K562 (cell line): Measurements from ENCODE around the gene RNF144A. TPM values are rescaled to one million over a fixed set of nuclear protein-coding genes. Genes with fewer than 3 reads are reported as not detected.

Source experiments
- CHD1 ChIP-seq: fragments of 200-600 bp; sonication (generic); IDR thresholded peaks from one replicate; pipeline ENCODE4 v1.6.1; 2012; ENCODE audit warnings: mild to moderate bottlenecking, moderate library complexity, low read length, inconsistent platforms
- CSDE1 ChIP-seq, 2 experiments: fragments of 450-650 bp; IDR thresholded peaks; 2 replicates each; pipeline ENCODE4 v1.6.1; 2016; ENCODE audit warnings: mild to moderate bottlenecking in 1 of 2
- CXXC5 ChIP-seq: fragments of 250-450 bp; sonication (Bioruptor Pico); IDR thresholded peaks from 2 replicates; pipeline ENCODE4 v1.8.0; 2022; ENCODE audit warnings: inconsistent platforms, mild to moderate bottlenecking, moderate library complexity
- DACH1 ChIP-seq: fragments of 450-650 bp; IDR thresholded peaks from 2 replicates; pipeline ENCODE4 v1.6.1; 2018; ENCODE audit not compliant: partially characterized antibody
- DMBX1 ChIP-seq: fragments of 250-450 bp; sonication (Bioruptor Pico); IDR thresholded peaks from 2 replicates; pipeline ENCODE4 v1.8.0; 2022; ENCODE audit warnings: inconsistent platforms, mild to moderate bottlenecking, moderate library complexity, borderline replicate concordance
- EGR1 ChIP-seq: fragments of 450-650 bp; conservative IDR thresholded peaks from 2 replicates; pipeline ENCODE4 v1.6.1; 2017; ENCODE audit warnings: mild to moderate bottlenecking
- KDM2B ChIP-seq: fragments of 250-450 bp; sonication (Bioruptor Pico); IDR thresholded peaks from 2 replicates; pipeline ENCODE4 v1.8.0; 2021; ENCODE audit warnings: mild to moderate bottlenecking, moderate library complexity
- KLF6 ChIP-seq: fragments of 250-450 bp; sonication (Bioruptor Pico); IDR thresholded peaks from 2 replicates; pipeline ENCODE4 v1.4.0; 2020; ENCODE audit warnings: mild to moderate bottlenecking, moderate library complexity, borderline replicate concordance
- NCOA4 ChIP-seq: fragments of 450-650 bp; IDR thresholded peaks from 2 replicates; pipeline ENCODE4 v1.6.1; 2018; ENCODE audit warnings: mild to moderate bottlenecking; ENCODE audit not compliant: partially characterized antibody
- NFRKB ChIP-seq: fragments of 450-650 bp; IDR thresholded peaks from 2 replicates; pipeline ENCODE4 v1.6.1; 2016; ENCODE audit warnings: low read depth
- PHB2 ChIP-seq: fragments of 450-650 bp; IDR thresholded peaks from 2 replicates; pipeline ENCODE4 v1.6.1; 2017; ENCODE audit warnings: low read depth
- ZNF184 ChIP-seq: sonication (generic); formaldehyde crosslinking; IDR thresholded peaks from 2 replicates; pipeline ENCODE4 v1.5.0; 2020; ENCODE audit warnings: missing genetic modification reagents
- ZNF3 ChIP-seq: fragments of 250-450 bp; sonication (Bioruptor Pico); IDR thresholded peaks from 2 replicates; pipeline ENCODE4 v1.5.0; 2021; ENCODE audit warnings: mild to moderate bottlenecking, moderate library complexity
- ZNF830 ChIP-seq: fragments of 250-450 bp; sonication (Bioruptor Pico); IDR thresholded peaks from 2 replicates; pipeline ENCODE4 v1.5.0; 2021; ENCODE audit warnings: mild to moderate bottlenecking
- polyA plus RNA-seq, 8 experiments: library from polyadenylated mRNA; depleted of rRNA in 4 of 8; stranded (reverse) in 5 of 8; unstranded in 3 of 8; fragments of >200 nt; fragmentation: Nextera tagmentation in 2 of 8; fragmentation: Illumina TruSeq in 1 of 8; extraction: Ambion mirVana in 2 of 8; extraction: Trizol in 1 of 8; gene quantifications; 2 replicates each; pipeline versions ENCODE4 v1.2.1 to v1.2.3, GENCODE V29; 2011 to 2014; ENCODE audit warnings: inconsistent platforms in 1 of 8, missing spikeins in 1 of 8
- total RNA-seq, 7 experiments: library from RNA; depleted of rRNA in 6 of 7; stranded (reverse); fragments of >200 nt in 6 of 7; fragmentation: Illumina TruSeq in 2 of 7; extraction: Trizol in 2 of 7; gene quantifications; 2 replicates each; pipeline versions ENCODE4 v1.2.1 to v1.2.3, GENCODE V29; 2011 to 2021; ENCODE audit warnings: low replicate concordance in 1 of 7
- TF ChIP-seq, protein P1 (sequence below): fragments of 250-450 bp; sonication (Bioruptor Pico); IDR thresholded peaks from 2 replicates; pipeline ENCODE4 v1.5.0; 2022; ENCODE audit warnings: mild to moderate bottlenecking
- TF ChIP-seq, protein P2 (sequence below): fragments of 450-650 bp; IDR thresholded peaks from 2 replicates; pipeline ENCODE4 v1.6.1; 2018; ENCODE audit warnings: mild to moderate bottlenecking, low read depth; ENCODE audit not compliant: partially characterized antibody
- TF ChIP-seq, protein P3 (sequence below): fragments of 450-650 bp; formaldehyde crosslinking; IDR thresholded peaks from 2 replicates; pipeline ENCODE4 v1.4.0; 2020; ENCODE audit warnings: mild to moderate bottlenecking, mixed read lengths
- TF ChIP-seq, protein P4 (sequence below): fragments of 450-650 bp; IDR thresholded peaks from 2 replicates; pipeline ENCODE4 v1.7.0; 2016; ENCODE audit warnings: borderline replicate concordance
- TF ChIP-seq, protein P5 (sequence below): fragments of 250-450 bp; sonication (Bioruptor Pico); IDR thresholded peaks from 2 replicates; pipeline ENCODE4 v1.4.0; 2020; ENCODE audit warnings: borderline replicate concordance

RNF144A gene
- total and polyA plus RNA-seq, 9 of the 15 experiments (the other 6 are each of a cell fraction or from before 2014, with no cell fraction given), result 0.96 to 11.3 (median 6.2) TPM

DNA sequence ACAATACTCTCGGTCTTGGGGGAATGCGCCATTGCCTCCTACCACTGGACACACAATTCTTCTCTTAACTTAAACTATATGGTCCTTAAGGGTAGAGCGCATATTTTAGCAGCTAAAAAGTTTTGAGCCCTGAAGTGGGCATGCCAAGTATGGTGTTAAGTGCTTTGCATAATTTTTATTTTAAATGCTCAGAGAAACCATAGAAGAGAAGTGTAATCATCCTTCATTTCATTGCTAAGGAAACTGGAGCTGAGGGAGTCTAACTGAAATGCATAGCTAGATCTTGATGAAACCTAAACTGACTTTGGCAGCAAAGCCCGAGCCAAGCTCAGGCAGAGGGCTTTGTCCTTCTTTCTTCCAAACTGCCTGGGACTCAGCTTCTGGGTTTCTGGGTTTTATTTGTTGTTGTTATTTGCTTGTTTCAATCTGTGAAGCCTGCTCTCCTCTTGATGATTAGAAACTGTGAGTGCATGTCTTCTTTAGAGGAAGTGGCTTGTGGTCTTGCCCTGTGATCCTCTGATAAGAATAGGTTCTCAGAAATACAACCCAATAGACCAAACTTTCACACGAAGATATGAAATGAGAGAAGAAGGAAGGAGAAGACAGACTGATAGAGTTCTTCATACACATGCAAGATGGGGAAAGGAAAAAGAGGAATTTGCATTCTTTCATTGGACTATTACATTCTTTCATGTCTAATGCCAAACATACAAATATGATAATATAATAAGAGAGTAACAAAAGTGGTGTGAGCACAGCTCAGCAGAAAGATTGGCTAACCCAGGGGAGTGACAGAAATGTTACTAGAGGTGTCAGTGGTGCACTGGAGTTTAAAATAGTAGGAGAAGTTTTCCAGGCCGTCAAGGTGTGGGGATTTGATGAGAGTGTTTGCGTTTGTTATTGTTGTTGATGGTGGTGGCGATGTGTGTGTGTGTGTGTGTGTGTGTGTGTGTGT is 7.5 kb upstream of the RNF144A start (continued):
- TF ChIP-seq, protein P1, sequence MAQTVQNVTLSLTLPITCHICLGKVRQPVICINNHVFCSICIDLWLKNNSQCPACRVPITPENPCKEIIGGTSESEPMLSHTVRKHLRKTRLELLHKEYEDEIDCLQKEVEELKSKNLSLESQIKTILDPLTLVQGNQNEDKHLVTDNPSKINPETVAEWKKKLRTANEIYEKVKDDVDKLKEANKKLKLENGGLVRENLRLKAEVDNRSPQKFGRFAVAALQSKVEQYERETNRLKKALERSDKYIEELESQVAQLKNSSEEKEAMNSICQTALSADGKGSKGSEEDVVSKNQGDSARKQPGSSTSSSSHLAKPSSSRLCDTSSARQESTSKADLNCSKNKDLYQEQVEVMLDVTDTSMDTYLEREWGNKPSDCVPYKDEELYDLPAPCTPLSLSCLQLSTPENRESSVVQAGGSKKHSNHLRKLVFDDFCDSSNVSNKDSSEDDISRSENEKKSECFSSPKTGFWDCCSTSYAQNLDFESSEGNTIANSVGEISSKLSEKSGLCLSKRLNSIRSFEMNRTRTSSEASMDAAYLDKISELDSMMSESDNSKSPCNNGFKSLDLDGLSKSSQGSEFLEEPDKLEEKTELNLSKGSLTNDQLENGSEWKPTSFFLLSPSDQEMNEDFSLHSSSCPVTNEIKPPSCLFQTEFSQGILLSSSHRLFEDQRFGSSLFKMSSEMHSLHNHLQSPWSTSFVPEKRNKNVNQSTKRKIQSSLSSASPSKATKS (CRISPR knock-in tag), result no peak
- TF ChIP-seq ZNF184 (CRISPR knock-in tag), result no peak
- TF ChIP-seq, protein P2, sequence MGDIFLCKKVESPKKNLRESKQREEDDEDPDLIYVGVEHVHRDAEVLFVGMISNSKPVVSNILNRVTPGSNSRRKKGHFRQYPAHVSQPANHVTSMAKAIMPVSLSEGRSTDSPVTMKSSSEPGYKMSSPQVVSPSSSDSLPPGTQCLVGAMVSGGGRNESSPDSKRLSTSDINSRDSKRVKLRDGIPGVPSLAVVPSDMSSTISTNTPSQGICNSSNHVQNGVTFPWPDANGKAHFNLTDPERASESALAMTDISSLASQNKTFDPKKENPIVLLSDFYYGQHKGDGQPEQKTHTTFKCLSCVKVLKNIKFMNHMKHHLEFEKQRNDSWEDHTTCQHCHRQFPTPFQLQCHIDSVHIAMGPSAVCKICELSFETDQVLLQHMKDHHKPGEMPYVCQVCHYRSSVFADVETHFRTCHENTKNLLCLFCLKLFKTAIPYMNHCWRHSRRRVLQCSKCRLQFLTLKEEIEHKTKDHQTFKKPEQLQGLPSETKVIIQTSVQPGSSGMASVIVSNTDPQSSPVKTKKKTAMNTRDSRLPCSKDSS, result no peak
- 0 out of 2 replicates have a peak, but pooled peaks have one; percentile 26 for TF ChIP-seq DMBX1 (CRISPR knock-in tag)
- peak; percentile 68; the same call in 1 of the 2 replicates for TF ChIP-seq PHB2
- no peak for TF ChIP-seq ZNF3 (CRISPR knock-in tag)
- TF ChIP-seq, protein P3, sequence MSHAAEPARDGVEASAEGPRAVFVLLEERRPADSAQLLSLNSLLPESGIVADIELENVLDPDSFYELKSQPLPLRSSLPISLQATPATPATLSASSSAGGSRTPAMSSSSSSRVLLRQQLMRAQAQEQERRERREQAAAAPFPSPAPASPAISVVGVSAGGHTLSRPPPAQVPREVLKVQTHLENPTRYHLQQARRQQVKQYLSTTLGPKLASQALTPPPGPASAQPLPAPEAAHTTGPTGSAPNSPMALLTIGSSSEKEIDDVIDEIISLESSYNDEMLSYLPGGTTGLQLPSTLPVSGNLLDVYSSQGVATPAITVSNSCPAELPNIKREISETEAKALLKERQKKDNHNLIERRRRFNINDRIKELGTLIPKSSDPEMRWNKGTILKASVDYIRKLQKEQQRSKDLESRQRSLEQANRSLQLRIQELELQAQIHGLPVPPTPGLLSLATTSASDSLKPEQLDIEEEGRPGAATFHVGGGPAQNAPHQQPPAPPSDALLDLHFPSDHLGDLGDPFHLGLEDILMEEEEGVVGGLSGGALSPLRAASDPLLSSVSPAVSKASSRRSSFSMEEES (CRISPR knock-in tag), result no peak
- TF ChIP-seq, protein P4, sequence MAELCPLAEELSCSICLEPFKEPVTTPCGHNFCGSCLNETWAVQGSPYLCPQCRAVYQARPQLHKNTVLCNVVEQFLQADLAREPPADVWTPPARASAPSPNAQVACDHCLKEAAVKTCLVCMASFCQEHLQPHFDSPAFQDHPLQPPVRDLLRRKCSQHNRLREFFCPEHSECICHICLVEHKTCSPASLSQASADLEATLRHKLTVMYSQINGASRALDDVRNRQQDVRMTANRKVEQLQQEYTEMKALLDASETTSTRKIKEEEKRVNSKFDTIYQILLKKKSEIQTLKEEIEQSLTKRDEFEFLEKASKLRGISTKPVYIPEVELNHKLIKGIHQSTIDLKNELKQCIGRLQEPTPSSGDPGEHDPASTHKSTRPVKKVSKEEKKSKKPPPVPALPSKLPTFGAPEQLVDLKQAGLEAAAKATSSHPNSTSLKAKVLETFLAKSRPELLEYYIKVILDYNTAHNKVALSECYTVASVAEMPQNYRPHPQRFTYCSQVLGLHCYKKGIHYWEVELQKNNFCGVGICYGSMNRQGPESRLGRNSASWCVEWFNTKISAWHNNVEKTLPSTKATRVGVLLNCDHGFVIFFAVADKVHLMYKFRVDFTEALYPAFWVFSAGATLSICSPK, result 0 out of 2 replicates have a peak, but pooled peaks have one; percentile 61
- TF ChIP-seq NCOA4, result no peak
- TF ChIP-seq NFRKB, result no peak
- TF ChIP-seq DACH1, result no peak
- TF ChIP-seq CSDE1 (IDR thresholded peaks at IDR 0.05), result no peak
- TF ChIP-seq KLF6 (CRISPR knock-in tag), result no peak
- TF ChIP-seq KDM2B (CRISPR knock-in tag), result no peak
- TF ChIP-seq EGR1, result no peak
- TF ChIP-seq CXXC5 (CRISPR knock-in tag), result peak; percentile 68
- TF ChIP-seq ZNF830, result no peak
- no peak for TF ChIP-seq CHD1
- TF ChIP-seq, protein P5, sequence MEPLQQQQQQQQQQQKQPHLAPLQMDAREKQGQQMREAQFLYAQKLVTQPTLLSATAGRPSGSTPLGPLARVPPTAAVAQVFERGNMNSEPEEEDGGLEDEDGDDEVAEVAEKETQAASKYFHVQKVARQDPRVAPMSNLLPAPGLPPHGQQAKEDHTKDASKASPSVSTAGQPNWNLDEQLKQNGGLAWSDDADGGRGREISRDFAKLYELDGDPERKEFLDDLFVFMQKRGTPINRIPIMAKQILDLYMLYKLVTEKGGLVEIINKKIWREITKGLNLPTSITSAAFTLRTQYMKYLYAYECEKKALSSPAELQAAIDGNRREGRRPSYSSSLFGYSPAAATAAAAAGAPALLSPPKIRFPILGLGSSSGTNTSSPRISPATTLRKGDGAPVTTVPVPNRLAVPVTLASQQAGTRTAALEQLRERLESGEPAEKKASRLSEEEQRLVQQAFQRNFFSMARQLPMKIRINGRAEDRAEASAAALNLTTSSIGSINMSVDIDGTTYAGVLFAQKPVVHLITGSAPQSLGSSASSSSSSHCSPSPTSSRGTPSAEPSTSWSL (CRISPR knock-in tag), result no peak
